HEK293T (cell line): ENCODE results near the gene MTA2.

Experiments
- ARNT ChIP-seq: fragments of 450-650 bp; IDR thresholded peaks from 2 replicates; pipeline ENCODE4 v1.6.1; 2017; ENCODE audit warnings: mild to moderate bottlenecking
- CTBP1 ChIP-seq: fragments of 450-650 bp; IDR thresholded peaks from 2 replicates; pipeline ENCODE4 v1.6.1; 2016; ENCODE audit warnings: borderline replicate concordance
- ELF4 ChIP-seq: fragments of 450-650 bp; IDR thresholded peaks from 2 replicates; pipeline ENCODE4 v1.6.1; 2017; ENCODE audit warnings: antibody characterized with exemption
- FOXA1 ChIP-seq: fragments of 450-650 bp; IDR thresholded peaks from 2 replicates; pipeline ENCODE4 v1.6.1; 2016; ENCODE audit warnings: mild to moderate bottlenecking
- FOXK2 ChIP-seq: fragments of 450-650 bp; IDR thresholded peaks from 2 replicates; pipeline ENCODE4 v1.6.1; 2016; ENCODE audit warnings: mild to moderate bottlenecking
- FOXM1 ChIP-seq: fragments of 450-650 bp; IDR thresholded peaks from 2 replicates; pipeline ENCODE4 v1.6.1; 2017; ENCODE audit warnings: mild to moderate bottlenecking, borderline replicate concordance
- HDGF ChIP-seq: fragments of 450-650 bp; IDR thresholded peaks from 2 replicates; pipeline ENCODE4 v1.6.1; 2017; ENCODE audit warnings: antibody characterized with exemption, borderline replicate concordance
- L3MBTL2 ChIP-seq: fragments of 450-650 bp; conservative IDR thresholded peaks from 2 replicates; pipeline ENCODE4 v1.6.1; 2016; ENCODE audit warnings: mild to moderate bottlenecking
- LEF1 ChIP-seq: fragments of 450-650 bp; IDR thresholded peaks from 2 replicates; pipeline ENCODE4 v1.6.1; 2017; ENCODE audit warnings: mild to moderate bottlenecking, borderline replicate concordance
- SP1 ChIP-seq: fragments of 450-650 bp; IDR thresholded peaks from 2 replicates; pipeline ENCODE4 v1.6.1; 2017
- TARDBP ChIP-seq: fragments of 450-650 bp; IDR thresholded peaks from 2 replicates; pipeline ENCODE4 v1.6.1; 2016
- ZNF384 ChIP-seq: fragments of 450-650 bp; IDR thresholded peaks from 2 replicates; pipeline ENCODE4 v1.6.1; 2016
- TF ChIP-seq, protein P1 (sequence below): fragments of 450-650 bp; IDR thresholded peaks from 2 replicates; pipeline ENCODE4 v1.6.1; 2016

GRCh38 chr11:62605467-62605866 is 3.8 kb upstream of the MTA2 start:
- TF ChIP-seq L3MBTL2: no peak
- no peak for TF ChIP-seq CTBP1
- TF ChIP-seq ELF4: no peak
- no peak for TF ChIP-seq ARNT
- no peak for TF ChIP-seq HDGF
- no peak for TF ChIP-seq ZNF384
- TF ChIP-seq, protein P1, sequence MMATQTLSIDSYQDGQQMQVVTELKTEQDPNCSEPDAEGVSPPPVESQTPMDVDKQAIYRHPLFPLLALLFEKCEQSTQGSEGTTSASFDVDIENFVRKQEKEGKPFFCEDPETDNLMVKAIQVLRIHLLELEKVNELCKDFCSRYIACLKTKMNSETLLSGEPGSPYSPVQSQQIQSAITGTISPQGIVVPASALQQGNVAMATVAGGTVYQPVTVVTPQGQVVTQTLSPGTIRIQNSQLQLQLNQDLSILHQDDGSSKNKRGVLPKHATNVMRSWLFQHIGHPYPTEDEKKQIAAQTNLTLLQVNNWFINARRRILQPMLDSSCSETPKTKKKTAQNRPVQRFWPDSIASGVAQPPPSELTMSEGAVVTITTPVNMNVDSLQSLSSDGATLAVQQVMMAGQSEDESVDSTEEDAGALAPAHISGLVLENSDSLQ: no peak
- TF ChIP-seq FOXM1: no peak
- TF ChIP-seq TARDBP: no peak
- no peak for TF ChIP-seq FOXK2
- no peak for TF ChIP-seq LEF1
- no peak for TF ChIP-seq FOXA1
- no peak for TF ChIP-seq SP1
